ENCODE results near the gene MAGI2. TPM values are rescaled to one million over a fixed set of nuclear protein-coding genes. Genes with fewer than 3 reads are reported as not detected.

The MAGI2 gene
- polyA plus RNA-seq, 3 donors, result 0.03 to 0.11 TPM; not detected in 1

DNA sequence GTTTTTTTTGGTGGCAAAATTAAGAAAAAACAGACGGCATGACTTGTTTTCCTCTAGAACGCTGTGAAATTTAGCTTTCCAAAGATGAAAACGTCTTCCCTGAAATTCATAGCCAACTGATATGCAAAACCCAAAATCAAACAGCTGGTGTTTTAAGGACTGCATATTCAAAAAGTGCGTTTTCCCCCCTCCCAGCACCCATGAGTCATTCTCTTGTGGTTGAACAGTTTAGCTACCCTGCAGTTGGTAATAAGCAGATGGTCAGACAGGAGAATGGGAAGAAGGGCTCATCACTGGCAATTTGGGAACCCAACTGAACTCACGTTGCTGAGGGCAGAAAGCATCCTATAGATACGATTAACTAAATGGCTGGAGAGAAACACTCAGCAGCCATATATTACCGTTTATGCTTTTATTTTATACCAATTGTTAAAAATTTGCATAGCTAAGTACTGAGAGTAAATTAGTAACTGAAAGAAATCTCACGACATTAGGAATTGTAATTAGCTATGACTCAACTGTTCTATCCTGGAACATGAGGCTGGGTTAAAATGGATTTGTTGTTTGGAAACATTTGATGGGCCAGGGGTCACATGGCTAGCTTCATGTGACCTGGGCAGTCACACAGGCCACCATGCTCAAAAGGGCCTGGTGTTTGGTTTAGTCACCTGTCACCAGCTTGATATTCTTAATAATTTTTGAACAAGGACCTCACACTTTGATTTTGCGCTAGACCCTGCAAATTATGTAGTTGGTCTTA, 1311.8 kb downstream of the MAGI2 start:
- H3K27ac ChIP-seq (ENCODE audit: low read depth in 1 of 2, low read length in 2 of 2), result no peak overlapping the region
- H3K9me3 ChIP-seq (replicated peaks in 1 of 2; ENCODE audit: control insufficient read depth in 1 of 2, insufficient read depth in 1 of 2, low read length in 2 of 2), result no peaks in the 10 kb centered on the region
- H3K9me3 Mint-ChIP-seq, result peaks cover 0 to 4% (median 1%) of the 10 kb centered on the region in 7 donors
- H4K20me1 ChIP-seq (ENCODE audit: insufficient read depth, low read length), result no peaks in the 10 kb centered on the region
- no peaks in the 10 kb centered on the region for H3K4me1 Mint-ChIP-seq
- peaks cover 0 to 1% (median 0%) of the 10 kb centered on the region in 3 donors for H3K27me3 Mint-ChIP-seq (ENCODE audit: low read depth in 3 of 3)
- intact Hi-C loops (cut with micrococcal nuclease), result no loop called here
- H3K4me3 ChIP-seq (replicated peaks in 1 of 3; ENCODE audit: low read depth in 2 of 3, low read length in 3 of 3), result no peak overlapping the region
- H3K27me3 ChIP-seq (ENCODE audit: control insufficient read depth in 2 of 2, insufficient read depth in 2 of 2, low read length in 2 of 2), result no peaks in the 10 kb centered on the region
- no peak overlapping the region for H3K4me2 ChIP-seq (replicated peaks; ENCODE audit: extremely low read depth, low read length, poor library complexity, severe bottlenecking)
- H3K36me3 ChIP-seq (replicated peaks in 1 of 2; ENCODE audit: control insufficient read depth in 1 of 2, insufficient read depth in 2 of 2, low read length in 2 of 2), result no peaks in the 10 kb centered on the region
- no peak for DNase-seq
- TF ChIP-seq, protein P1, sequence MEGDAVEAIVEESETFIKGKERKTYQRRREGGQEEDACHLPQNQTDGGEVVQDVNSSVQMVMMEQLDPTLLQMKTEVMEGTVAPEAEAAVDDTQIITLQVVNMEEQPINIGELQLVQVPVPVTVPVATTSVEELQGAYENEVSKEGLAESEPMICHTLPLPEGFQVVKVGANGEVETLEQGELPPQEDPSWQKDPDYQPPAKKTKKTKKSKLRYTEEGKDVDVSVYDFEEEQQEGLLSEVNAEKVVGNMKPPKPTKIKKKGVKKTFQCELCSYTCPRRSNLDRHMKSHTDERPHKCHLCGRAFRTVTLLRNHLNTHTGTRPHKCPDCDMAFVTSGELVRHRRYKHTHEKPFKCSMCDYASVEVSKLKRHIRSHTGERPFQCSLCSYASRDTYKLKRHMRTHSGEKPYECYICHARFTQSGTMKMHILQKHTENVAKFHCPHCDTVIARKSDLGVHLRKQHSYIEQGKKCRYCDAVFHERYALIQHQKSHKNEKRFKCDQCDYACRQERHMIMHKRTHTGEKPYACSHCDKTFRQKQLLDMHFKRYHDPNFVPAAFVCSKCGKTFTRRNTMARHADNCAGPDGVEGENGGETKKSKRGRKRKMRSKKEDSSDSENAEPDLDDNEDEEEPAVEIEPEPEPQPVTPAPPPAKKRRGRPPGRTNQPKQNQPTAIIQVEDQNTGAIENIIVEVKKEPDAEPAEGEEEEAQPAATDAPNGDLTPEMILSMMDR (IDR thresholded peaks at IDR 0.05), result no peak
- H3K9ac ChIP-seq (ENCODE audit: insufficient read depth, low read length, poor library complexity, severe bottlenecking), result no peak overlapping the region
- no peaks in the 10 kb centered on the region for H3K79me2 ChIP-seq (ENCODE audit: insufficient read depth, low read length)
- no peak overlapping the region for H2AFZ ChIP-seq (ENCODE audit: insufficient read depth, low read depth, low read length, poor library complexity, severe bottlenecking)
- no peaks in the 10 kb centered on the region for H3K4me1 ChIP-seq (ENCODE audit: control insufficient read depth in 1 of 2, insufficient read depth in 2 of 2, low read length in 2 of 2)
- H3K4me3 Mint-ChIP-seq, result no peak overlapping the region
- WGBS (ENCODE audit: insufficient coverage), result 79% methylated on average over 2 of the region's 9 CpGs
- H3K36me3 Mint-ChIP-seq, result no peaks in the 10 kb centered on the region
- H3K27ac Mint-ChIP-seq, result no peak overlapping the region

DNA sequence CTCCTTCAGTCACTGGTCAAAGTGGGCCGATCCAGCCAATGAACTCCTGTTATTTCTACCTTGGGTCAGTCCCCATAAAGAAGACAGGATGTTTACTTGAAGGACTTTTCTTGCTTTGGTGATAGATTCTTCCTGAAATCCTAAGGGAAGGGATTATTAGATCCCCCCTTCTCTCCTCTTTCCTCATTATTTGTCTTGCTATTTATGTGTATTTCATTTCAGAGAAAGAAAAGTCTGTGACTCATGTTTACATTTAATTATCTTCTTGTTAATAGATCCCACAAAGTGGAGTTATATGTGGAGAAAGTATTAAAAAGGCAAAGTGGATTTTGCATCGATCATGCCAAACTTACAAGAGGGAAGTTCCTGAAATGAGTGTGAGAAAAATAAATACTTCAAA, 1313.4 kb downstream of the MAGI2 start:
- H3K27me3 ChIP-seq (ENCODE audit: control insufficient read depth in 2 of 2, insufficient read depth in 2 of 2, low read length in 2 of 2), result no peaks in the 10 kb centered on the region
- DNase-seq, result no peak
- H2AFZ ChIP-seq (ENCODE audit: insufficient read depth, low read depth, low read length, poor library complexity, severe bottlenecking), result no peak overlapping the region
- no peak overlapping the region for H3K4me2 ChIP-seq (replicated peaks; ENCODE audit: extremely low read depth, low read length, poor library complexity, severe bottlenecking)
- Mint-ChIP-seq H3K4me1 (no peaks in the 10 kb centered on the region), H3K36me3 (no peaks in the 10 kb centered on the region), H3K27me3 (ENCODE audit: low read depth in 3 of 3) (no peaks in the 10 kb centered on the region), H3K27ac (no peak overlapping the region), H3K4me3 (no peak overlapping the region), H3K9me3 (peaks cover 0 to 3% (median 1%) of the 10 kb centered on the region in 7 donors)
- H3K4me3 ChIP-seq (replicated peaks in 1 of 3; ENCODE audit: low read depth in 2 of 3, low read length in 3 of 3), result no peak overlapping the region
- no peaks in the 10 kb centered on the region for H3K36me3 ChIP-seq (replicated peaks in 1 of 2; ENCODE audit: control insufficient read depth in 1 of 2, insufficient read depth in 2 of 2, low read length in 2 of 2)
- no peaks in the 10 kb centered on the region for H4K20me1 ChIP-seq (ENCODE audit: insufficient read depth, low read length)
- no peak overlapping the region for H3K27ac ChIP-seq (ENCODE audit: low read depth in 1 of 2, low read length in 2 of 2)
- H3K9me3 ChIP-seq (replicated peaks in 1 of 2; ENCODE audit: control insufficient read depth in 1 of 2, insufficient read depth in 1 of 2, low read length in 2 of 2), result no peaks in the 10 kb centered on the region
- TF ChIP-seq, protein P1 (IDR thresholded peaks at IDR 0.05), result no peak
- 71% methylated on average over 1 of the region's 2 CpGs for WGBS (ENCODE audit: insufficient coverage)
- intact Hi-C loops (cut with micrococcal nuclease), result no loop called here
- H3K4me1 ChIP-seq (ENCODE audit: control insufficient read depth in 1 of 2, insufficient read depth in 2 of 2, low read length in 2 of 2), result no peaks in the 10 kb centered on the region
- no peaks in the 10 kb centered on the region for H3K79me2 ChIP-seq (ENCODE audit: insufficient read depth, low read length)
- H3K9ac ChIP-seq (ENCODE audit: insufficient read depth, low read length, poor library complexity, severe bottlenecking), result no peak overlapping the region

Data from CD14-positive monocyte (primary cell).